Activated T-helper 9 cell treated with anti-CD3 and anti-CD28 coated beads, Interleukin-2, amount 50 U/mL, for 16 hours (primary cell): ENCODE results near the gene SAA1.

ENCODE experiments used
- DNase-seq: peaks from one replicate; pipeline ENCODE4 v3.0.0-alpha.2; 2020; ENCODE audit warnings: low read depth

Gene SAA1

DNA sequence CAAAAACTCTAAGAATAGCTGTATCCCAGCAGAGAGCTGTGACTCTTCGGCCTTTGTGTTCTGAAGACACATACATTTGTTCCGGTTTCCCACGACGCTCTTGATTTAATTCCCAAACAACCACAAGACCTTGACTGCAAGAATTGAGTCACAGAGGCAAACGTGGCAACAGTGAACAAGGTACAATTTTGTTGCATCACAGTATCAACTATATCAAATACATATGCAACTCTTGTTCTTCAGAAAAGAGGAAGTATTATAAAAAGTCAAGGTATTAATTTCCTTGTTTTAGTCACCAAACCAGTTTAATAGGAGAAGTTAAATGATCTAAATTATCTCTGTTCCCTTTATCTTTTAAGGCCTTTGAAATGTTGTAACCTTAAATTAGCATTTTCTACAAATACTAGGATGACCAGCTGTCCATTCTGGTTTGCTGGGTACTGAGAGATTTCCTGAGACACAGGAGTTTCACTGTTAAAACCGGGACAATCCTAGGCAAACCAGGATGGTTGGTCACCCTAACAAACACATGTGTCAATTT is 44.8 kb downstream of the SAA1 start:
- DNase-seq = no peak

DNA sequence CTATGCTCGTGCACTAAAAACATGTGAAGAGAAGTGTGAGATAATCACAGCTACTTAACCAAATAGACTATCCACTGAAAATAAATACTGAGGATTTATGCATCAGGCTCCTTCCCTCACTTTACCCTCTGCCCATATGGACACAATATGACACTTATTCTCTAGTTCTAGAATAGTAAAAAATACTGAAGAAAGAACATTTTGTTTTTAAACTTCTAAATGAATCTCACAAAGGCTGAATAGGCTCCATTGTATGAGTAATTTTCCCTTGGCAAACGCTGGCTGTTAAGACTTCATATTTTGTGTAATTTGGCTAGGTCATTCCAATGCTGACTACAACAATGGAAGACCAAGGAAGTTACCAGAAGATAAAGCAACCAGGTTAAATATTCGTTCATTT is 45.9 kb downstream of the SAA1 start:
- DNase-seq = no peak

DNA sequence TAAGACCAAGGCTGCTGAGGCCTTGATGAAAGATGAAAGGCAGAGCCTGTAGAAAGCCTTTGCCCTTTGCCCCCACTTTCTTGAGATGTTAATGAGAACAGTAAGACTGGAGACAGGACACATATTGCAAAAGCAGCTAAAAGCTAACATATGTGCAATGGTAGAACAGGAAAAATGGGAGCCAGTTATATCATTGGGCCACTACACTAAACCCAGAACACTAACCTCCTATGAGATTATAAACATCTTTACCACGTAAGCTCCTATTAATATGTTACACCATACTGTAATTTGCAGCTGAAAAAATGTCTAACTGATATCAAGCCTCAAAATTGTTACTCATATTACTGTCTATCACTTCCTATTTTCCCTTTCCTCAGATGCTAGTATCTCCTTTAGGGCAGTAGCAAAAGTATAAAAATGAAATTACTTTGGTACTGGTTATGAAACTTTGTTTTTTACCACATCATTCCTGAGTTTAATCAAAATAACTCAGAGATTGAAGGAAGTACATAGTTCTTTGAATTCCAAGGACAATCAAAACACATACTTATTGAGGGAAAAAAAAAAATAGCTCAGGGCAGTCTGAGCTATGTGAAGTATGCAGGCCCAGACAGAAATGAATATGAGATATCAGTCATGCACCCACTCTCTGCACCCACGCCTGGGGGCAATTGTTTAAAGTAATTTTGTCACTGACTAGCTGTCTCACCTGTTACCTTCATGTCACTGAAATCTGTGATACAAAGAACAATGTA is 46.8 kb downstream of the SAA1 start:
- DNase-seq = no peak

DNA sequence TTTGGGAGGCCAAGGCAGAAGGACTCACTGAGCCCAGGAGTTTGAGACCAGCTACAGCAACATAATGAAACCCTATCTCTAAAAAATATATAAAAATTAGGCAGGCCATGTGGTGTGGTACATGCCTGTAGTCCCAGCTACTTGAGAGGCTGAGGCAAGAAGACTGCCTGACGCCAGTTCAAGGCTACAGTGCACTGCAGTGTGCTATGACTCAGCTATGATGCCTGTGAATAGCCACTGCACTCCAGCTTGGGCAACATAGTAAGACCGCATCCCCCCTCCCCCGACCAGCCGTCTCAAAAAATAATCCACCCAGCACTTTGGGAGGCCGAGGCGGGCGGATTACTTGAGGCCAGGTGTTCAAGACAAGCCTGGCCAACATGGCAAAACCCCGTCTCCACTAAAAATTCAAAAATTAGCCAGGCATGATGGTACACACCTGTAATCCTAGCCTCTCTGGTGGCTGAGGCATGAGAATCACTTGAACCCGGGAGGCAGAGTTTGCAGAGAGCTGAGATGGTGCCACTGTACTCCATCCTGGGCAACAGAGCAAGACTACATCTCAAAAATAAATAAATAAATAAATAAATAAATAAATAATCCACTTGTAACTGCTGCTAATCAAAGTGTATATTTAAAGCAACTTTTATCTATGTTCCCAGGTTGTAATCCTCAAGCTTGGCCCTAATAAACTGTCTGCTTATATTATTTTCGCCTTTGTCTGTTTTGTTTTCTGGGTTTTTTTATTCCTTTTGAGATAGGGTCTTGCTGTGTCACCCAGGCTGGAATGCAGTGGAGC is 48.1 kb downstream of the SAA1 start:
- no peak for DNase-seq

DNA sequence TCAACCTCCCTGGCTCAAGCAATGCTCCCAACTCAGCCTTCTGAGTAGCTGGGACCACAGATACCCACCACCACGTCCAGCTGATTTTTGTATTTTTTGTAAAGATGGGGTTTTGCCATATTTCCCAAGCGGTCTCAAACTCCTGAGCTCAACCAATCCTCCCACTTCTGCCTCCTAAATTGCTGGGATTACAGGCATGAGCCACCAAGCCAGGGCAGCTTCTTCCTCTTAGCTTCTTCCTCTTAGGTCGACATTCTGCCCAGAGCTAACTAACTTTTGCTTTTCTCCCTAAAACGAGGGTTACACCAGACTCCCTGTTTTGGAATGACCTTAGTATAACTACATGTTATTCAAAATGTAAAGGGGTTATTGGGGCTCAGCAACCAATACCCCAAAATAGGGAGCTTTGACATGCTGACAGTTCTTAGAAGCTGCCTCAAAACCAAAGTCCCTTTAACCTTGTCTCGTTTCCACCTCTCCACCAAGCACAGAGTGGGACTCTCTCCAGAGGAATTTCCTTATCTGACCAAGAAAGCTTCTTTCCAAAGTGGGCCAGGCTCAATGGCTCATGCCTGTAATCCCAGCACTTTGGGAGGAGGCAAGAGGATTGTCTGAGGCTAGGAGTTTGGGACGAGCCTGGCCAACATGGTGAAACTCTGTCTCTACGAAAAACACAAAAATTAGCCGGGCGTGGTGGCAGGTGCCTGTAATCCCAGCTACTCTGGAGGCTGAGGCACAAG is 48.9 kb downstream of the SAA1 start:
- DNase-seq = no peak

DNA sequence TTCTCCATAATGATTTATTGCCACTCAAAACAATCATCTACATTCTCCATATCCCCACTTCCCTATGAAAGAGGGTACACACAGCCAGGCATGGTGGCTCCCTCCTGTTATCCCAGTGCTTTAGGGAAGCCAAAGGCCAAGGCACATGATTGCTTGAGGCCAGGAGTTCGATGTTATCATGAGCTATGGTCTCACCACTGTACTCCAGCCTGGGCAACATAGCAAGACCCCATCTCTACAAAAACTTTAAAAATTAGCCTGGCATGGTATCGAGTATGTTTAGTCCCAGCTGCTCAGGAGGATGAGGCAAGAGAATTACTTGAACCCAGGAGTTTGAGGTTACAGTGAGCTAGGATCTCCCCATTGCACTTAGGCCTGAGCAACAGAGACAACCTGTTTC is 49.8 kb downstream of the SAA1 start:
- no peak for DNase-seq

DNA sequence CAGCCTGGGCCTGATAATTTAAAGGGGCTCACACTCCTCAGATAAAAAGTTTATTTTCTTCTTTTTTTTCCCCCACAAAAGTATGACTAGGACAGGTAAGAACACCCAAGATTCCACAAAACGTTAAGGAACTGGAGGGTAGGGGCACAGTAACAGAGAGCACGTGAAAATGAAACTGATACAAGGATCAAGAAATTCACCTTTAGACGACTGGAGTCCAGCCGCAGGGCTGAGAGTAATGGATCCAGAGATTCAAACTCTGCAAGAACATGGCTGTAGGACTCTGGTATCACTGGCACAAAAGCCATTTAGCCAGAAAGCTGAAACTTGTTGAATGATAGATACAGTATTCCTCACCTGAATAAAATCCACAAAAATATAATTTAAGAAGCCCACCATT is 51.5 kb downstream of the SAA1 start:
- DNase-seq = no peak
